SH-SY5Y (cell line): Measurements from ENCODE around the gene PRCD.

ENCODE experiments used
- GATA2 ChIP-seq: IDR thresholded peaks from 2 replicates; pipeline ENCODE4 v1.6.1; 2011; ENCODE audit warnings: mild to moderate bottlenecking, low read depth, low read length
- GATA3 ChIP-seq: IDR thresholded peaks from 2 replicates; pipeline ENCODE4 v1.6.1; 2011; ENCODE audit warnings: low read depth, mild to moderate bottlenecking, low read length, moderate library complexity

DNA sequence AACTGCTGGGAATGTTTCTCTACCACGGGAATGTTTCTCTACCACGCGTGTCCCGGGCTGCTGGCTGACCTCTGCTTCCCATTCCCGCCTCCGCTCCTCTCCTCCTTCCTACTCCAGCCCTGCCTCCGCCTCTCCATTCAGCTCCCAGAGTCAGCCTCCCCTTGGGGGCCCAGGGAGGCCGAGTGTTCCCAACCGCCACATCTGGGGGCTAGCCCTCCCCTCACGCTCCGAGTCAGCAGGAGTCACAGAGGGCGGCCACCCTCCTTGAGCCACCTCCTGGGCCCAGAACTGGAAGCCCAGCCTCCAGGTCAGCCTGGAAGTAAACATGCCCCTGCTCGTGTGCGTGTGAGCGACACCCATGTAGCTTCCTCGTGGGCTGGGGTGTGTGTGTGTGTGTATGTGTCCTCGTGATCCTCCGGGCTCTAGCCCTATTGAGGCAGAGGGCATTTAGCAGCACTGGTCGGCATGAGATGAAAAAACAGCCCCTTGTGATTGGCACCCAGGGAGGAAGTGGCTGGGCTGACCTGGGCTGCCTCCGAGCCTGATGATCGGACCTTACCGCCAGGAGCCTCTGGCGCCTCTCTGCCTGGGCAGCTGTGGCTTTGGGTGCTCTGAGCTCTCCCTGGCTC lies 9.6 kb upstream of the PRCD start:
- no peak for TF ChIP-seq GATA3
- TF ChIP-seq GATA2 = no peak
